ENCODE data around the gene B4GALT1. TPM values are rescaled to one million over a fixed set of nuclear protein-coding genes. Genes with fewer than 3 reads are reported as not detected.

B4GALT1 gene
- total RNA-seq, 3 donors from 2014 or later = 60.8 to 81.8 (median 66.2) TPM

DNA sequence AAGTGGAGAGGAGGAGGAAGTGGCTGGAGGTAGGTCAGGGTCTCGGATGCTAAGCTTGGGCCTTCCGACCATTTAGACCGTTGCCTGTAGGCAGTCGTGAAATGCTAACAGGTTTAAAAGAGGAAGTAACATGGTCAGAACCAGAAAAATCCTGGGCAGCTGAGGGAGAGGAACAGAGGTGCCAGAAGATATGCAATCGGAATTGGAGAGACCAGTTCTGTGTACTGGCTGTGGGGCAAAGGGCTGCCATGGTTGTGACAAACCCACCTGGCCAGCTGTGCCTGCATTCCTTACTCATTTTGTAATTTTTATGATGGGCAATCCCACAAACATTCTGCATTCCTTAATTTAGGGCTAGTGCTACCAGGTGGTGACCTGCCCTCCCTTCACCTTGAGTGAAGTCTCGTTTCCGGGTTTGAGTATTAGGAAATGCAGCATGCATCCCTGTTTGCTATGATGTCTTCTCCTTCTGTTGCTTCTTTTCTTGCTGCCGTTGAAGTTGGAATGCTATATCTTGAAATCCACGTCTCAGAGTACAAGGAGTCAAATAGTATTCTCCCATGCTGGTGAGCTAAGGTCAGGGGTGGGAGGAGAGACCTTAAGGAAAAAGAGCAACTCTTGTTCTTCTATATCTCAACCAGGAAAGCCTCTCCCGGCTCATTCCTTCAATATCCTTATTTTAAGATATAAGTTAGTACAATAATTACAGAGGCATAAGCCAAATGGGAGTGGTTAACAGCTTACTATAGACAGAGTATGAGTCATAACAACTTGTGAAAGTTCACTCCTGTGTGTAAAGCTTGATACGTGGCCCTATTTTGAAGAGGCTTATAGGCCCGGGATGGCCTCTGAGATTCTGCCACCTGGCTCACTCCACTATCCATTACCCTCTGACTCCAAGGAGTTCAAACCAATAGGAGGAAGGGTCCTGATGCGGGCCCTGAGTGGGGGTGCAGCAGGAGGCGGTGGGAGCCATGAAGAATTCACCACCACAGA, 37.0 kb downstream of the B4GALT1 start:
- Histone ChIP-seq H3K4me3 (no peak overlapping the region), H3K27ac (peak overlapping the region in 1 of 2 donors; percentile 33), H3K36me3 (no peaks in the 10 kb centered on the region), H3K9me3 (no peaks in the 10 kb centered on the region), H3K27me3 (no peaks in the 10 kb centered on the region), H3K4me1 (no peaks in the 10 kb centered on the region)
- DNase-seq (ENCODE audit: low spot score in 2 of 2) = no peak
- intact Hi-C loops (cut with DNase I; ENCODE audit: low total_unique reads) = no loop called here
- TF ChIP-seq CTCF (IDR thresholded peaks at IDR 0.05) (no peak), POLR2A (IDR thresholded peaks at IDR 0.05) (no peak), POLR2AphosphoS5 (IDR thresholded peaks at IDR 0.05) (no peak)

DNA sequence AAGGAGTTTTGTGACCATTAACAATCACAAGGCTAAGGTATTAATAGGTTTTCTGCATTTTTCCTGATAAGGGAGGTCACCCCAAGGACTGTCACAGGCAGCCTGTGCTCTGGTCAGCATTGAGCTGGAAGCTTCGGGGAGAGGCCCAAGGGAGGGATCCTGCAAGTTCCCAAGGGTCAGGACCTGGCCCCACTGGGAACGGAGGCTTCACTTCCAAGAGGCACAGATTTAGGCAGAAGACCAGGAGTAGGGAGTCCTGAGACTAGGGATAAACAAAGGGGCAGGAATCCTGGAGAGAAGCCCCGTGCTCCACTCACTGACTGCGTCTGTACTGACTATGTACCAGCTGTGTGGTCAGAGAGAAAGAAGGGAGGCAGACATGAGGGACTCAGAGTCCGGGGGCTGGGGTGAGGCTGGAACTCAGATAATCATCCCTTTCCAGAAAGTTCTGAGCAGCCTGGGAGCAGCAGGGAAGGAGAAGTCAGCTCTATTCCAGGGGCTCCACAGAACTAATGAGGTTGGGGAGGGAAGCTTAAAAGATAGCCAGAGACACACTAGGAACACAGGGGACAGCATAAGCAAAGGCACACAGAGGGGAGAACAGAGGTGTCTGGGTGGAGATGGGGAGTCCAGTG, 37.8 kb downstream of the B4GALT1 start:
- Histone ChIP-seq H3K4me1 (no peaks in the 10 kb centered on the region), H3K27me3 (no peaks in the 10 kb centered on the region), H3K36me3 (no peaks in the 10 kb centered on the region), H3K27ac (peak overlapping the region in 1 of 2 donors; percentile 33), H3K4me3 (no peak overlapping the region), H3K9me3 (no peaks in the 10 kb centered on the region)
- TF ChIP-seq CTCF (IDR thresholded peaks at IDR 0.05) = no peak
- no peak for TF ChIP-seq POLR2AphosphoS5 (IDR thresholded peaks at IDR 0.05)
- no peak for TF ChIP-seq POLR2A (IDR thresholded peaks at IDR 0.05)
- no peak for DNase-seq (ENCODE audit: low spot score in 2 of 2)
- intact Hi-C loops (cut with DNase I; ENCODE audit: low total_unique reads) = no loop called here

DNA sequence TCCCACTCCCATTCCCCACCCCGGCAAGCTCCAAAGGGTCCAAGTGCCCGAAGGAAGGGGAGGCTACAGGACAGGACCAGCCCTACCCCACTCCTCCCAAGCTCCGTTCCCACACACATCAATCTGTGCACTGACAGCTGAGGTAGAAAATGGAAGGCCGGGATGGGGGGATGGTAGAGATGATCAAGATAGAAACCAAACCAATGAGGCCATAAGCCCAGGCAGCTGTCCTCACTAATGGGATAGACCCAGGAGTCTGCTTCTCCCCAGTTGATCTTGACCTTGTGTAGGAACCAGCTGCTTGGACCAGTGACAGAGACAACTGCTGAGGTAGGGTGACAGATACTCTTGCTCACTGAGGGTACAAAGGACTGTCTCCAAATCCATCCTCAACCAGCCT, 38.6 kb downstream of the B4GALT1 start:
- Histone ChIP-seq H3K4me3 (no peak overlapping the region), H3K9me3 (no peaks in the 10 kb centered on the region), H3K36me3 (no peaks in the 10 kb centered on the region), H3K27me3 (no peaks in the 10 kb centered on the region), H3K27ac (no peak overlapping the region), H3K4me1 (no peaks in the 10 kb centered on the region)
- DNase-seq (ENCODE audit: low spot score in 2 of 2) = peak in 1 of 2 donors; percentile 24
- TF ChIP-seq POLR2AphosphoS5 (IDR thresholded peaks at IDR 0.05) = no peak
- TF ChIP-seq CTCF (IDR thresholded peaks at IDR 0.05) = no peak
- TF ChIP-seq POLR2A (IDR thresholded peaks at IDR 0.05) = no peak
- intact Hi-C loops (cut with DNase I; ENCODE audit: low total_unique reads) = no loop called here

GRCh38 chr9:33127881-33128280, 39.3 kb downstream of the B4GALT1 start:
- no peaks in the 10 kb centered on the region for H3K4me1 ChIP-seq
- H3K4me3 ChIP-seq = no peak overlapping the region
- intact Hi-C loops (cut with DNase I; ENCODE audit: low total_unique reads) = no loop called here
- no peak overlapping the region for H3K27ac ChIP-seq
- DNase-seq (ENCODE audit: low spot score in 2 of 2) = no peak
- no peaks in the 10 kb centered on the region for H3K36me3 ChIP-seq
- no peak for TF ChIP-seq CTCF (IDR thresholded peaks at IDR 0.05)
- TF ChIP-seq POLR2A (IDR thresholded peaks at IDR 0.05) = no peak
- TF ChIP-seq POLR2AphosphoS5 (IDR thresholded peaks at IDR 0.05) = no peak
- no peaks in the 10 kb centered on the region for H3K9me3 ChIP-seq
- no peaks in the 10 kb centered on the region for H3K27me3 ChIP-seq

Measured in breast epithelium (tissue), 4 donors.